Measurements from ENCODE around the gene RAMP1.

RAMP1 gene

GRCh38 chr2:237907144-237907543 is 47.7 kb downstream of the RAMP1 start:
- no peak for TF ChIP-seq CTCF (IDR thresholded peaks at IDR 0.05; ENCODE audit: extremely low read depth, missing control alignments)

DNA sequence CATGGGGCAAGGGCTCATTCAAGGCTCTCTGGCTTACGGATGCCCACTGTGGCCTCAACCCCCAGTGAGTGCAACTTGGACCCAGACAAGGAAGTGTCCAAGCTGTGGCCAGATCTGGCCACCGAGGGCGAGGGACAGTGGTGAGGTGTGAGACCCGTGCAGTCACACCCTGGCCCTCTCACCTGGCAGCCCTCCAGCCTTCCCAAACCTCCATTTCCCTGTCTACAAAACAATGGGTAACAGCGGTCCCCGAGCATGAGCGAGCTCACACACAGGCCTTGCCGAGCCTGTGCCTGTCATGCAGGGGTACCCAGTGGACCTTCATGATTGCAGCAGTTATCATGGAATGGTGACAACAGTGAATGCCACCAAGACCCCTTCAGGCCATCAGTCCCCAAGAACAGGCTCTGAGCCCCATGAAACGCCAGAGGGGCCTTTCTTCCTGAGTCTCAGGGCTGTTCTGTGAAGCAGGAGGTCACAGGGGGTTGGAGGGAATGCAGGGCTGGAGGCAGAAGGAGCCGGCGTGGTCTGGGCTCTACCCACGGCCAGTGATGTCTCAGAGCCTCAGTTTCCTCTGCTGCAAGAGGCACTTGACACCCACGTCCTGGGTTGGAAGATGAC is 49.8 kb downstream of the RAMP1 start:
- DNase-seq (ENCODE audit: low spot score) = no peak
- TF ChIP-seq CTCF (IDR thresholded peaks at IDR 0.05; ENCODE audit: extremely low read depth, missing control alignments) = no peak

More at GRCh38 chr2:237907144-237907543, 47.7 kb downstream of the RAMP1 start:
- DNase-seq (ENCODE audit: low spot score) = no peak

GRCh38 chr2:237909801-237910475 is 50.5 kb downstream of the RAMP1 start:
- TF ChIP-seq CTCF (IDR thresholded peaks at IDR 0.05; ENCODE audit: extremely low read depth, missing control alignments) = no peak
- DNase-seq (ENCODE audit: low spot score) = no peak

GRCh38 chr2:237910576-237911362 is 51.3 kb downstream of the RAMP1 start:
- no peak for TF ChIP-seq CTCF (IDR thresholded peaks at IDR 0.05; ENCODE audit: extremely low read depth, missing control alignments)

GRCh38 chr2:237911363-237912017 is 52.1 kb downstream of the RAMP1 start:
- DNase-seq (ENCODE audit: low spot score) = no peak
- no peak for TF ChIP-seq CTCF (IDR thresholded peaks at IDR 0.05; ENCODE audit: extremely low read depth, missing control alignments)

More at GRCh38 chr2:237910576-237911362, 51.3 kb downstream of the RAMP1 start:
- no peak for DNase-seq (ENCODE audit: low spot score)

DNA sequence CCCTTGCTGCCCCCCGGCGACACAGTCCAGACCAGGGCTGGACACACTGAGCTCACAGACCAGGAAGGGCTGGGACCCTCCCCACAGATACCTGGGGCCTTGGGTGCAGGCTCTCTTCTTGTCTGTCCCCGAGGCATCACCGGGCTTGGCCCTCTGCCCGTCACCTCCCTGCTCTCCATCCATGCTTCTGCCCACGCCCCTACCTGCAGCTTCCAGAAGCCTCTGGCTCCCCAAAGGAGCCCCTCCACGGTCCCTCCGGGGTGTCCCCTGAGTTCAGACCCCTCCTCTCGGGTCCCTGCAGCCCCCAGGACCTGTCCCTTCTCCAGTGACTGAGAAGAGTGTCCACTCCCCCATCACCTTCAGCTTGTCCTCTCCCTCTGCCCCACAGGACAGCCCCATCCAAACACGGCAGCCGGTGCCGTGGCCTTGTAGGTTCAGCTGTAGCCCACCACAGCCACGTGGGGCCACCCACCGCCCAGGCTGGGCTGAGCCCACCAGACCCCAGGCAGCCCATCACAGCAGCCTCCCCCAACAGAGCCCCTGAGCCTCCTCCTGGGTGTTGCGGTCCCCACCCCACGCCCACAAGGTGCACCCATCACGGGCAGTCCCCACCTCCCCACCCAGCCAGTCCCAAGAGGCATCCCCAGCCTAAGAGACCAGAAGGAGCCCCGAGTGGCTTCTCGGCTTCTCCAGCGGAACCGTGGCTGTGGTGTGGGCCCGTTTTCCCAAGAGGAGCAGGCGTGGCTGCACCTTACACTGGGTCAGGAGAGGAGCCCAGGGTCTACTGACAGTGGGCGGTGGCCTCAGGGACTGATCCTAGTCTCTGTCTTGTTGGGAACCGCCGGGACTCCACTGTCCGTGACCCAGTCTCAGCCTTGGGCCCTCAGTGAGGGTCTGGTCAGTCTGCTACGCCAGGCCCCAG is 53.1 kb downstream of the RAMP1 start:
- DNase-seq (ENCODE audit: low spot score) = no peak
- TF ChIP-seq CTCF (IDR thresholded peaks at IDR 0.05; ENCODE audit: extremely low read depth, missing control alignments) = no peak
